GM18517 (cell line): Measurements from ENCODE around the gene SLC39A9.
"Not testable (repeated sequence)": the region's sequence is repeated elsewhere in the genome, so short reads cannot be mapped to it uniquely, and the experiment has no call there.

Experiments used
- ATAC-seq: cut with Tn5 transposase; IDR thresholded peaks from one replicate; pipeline ENCODE4 v1.9.1; 2021; ENCODE audit warnings: mild to moderate bottlenecking, moderate library complexity; ENCODE audit not compliant: unreplicated experiment

SLC39A9 gene

DNA sequence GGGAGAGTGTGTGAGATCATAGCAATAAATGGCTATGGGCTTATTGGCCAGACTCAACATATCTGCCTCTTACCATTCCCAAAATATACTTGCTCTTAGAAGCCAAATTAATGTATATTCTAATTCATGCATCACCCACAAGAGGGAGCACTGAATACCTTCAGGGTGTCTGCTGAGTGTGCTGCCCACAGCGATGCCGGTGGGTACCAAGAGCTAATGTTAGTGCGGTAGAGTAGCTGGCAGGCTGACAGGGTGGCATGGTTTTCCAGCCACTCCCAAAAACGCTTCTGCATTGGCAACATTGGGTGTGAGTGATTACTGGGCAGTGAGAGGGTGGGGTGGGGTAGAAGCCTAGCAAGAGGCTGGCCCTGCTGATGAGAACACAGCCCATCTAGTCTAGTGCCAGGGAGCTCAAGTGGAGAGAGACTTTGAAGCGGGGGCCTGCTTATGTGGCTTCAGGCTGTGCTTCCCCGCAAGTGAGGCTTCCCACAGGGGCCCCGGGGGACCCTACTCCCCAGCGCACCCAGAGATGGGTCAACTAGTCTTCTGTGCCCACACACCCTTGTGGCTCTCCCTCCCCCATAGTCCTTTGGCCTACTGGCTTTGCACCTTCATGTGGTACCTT lies 76.8 kb downstream of the SLC39A9 start:
- no peak for ATAC-seq

DNA sequence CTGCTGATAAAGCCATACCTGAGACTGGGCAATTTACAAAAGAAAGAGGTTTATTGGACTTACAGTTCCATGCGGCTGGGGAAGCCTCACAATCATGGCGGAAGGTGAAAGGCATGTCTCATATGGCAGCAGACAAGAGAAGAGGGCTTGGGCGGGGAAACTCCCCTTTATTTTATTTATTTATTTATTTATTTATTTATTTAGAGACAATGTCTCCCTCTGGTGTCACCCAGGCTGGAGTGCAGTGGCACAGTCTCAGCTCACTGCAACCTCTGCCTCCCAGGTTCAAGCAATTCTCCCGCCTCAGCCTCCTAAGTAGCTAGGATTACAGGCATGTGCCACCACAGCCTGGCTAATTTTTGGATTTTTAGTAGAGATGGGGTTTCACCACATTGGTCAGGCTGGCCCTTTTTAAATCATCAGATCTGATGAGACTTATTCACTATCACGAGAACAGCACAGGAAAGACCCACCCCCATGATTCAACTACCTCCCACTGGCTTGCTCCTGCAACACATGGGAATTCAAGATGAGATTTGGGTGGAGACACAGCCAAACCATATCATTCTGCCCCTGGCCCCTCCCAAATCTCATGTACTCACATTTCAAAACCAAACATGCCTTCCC lies 78.4 kb downstream of the SLC39A9 start:
- not testable (repeated sequence) for ATAC-seq

DNA sequence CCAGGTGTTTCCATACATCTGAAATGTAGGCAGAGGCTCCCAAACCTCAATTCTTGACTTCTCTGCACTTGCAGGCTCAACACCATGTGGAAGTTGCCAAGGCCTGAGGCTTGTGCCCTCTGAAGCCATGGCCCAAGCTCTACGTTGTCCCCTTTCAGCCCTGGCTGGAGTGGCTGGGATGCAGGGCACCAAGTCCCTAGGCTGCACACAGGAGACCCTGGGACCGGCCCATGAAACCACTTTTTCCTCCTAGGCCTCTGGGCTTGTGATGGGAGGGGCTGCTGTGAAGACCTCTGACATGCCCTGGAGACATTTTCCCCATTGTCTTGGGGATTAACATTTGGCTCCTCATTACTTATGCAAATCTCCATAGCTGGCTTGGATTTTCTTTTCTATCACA lies 79.6 kb downstream of the SLC39A9 start:
- ATAC-seq: not testable (repeated sequence)

DNA sequence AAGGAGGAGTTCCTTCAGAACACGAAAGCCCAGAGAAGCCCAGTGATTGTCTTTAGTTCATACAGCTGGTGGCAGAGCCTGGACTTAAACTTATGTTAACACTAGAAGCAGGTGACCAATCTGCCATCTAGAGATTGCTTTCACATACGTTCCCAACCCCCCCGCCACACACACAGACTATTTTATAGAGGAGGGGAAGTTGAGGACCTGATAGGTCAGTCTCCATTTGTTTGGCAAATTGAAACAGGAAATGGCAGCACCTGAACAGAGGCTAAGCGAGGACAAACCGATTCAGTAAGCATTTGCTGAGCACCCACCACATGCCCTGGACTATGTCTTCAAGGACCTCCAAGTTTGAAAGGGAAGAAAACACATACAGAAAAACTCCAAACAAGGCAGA lies 81.2 kb downstream of the SLC39A9 start:
- no peak for ATAC-seq

DNA sequence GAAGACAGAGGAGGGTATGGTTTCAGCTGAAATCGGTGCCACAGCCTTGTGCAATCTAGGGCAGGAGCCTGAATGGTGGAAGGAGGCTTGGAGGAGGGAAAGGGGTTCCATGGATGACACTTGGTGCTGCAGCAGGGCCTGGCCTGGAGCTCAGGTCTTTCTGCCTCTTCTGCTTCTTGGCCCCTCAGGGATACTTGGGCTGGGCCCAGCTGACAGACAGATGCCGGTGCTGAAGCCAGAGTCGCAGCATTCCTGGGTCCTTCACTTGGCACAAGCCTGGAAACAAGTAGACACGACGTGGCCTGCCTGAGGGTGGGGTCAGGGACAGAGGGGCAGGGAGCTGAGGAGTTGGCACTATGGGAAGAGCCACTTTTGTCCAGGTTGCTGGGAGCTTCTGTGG lies 81.6 kb downstream of the SLC39A9 start:
- ATAC-seq: no peak

DNA sequence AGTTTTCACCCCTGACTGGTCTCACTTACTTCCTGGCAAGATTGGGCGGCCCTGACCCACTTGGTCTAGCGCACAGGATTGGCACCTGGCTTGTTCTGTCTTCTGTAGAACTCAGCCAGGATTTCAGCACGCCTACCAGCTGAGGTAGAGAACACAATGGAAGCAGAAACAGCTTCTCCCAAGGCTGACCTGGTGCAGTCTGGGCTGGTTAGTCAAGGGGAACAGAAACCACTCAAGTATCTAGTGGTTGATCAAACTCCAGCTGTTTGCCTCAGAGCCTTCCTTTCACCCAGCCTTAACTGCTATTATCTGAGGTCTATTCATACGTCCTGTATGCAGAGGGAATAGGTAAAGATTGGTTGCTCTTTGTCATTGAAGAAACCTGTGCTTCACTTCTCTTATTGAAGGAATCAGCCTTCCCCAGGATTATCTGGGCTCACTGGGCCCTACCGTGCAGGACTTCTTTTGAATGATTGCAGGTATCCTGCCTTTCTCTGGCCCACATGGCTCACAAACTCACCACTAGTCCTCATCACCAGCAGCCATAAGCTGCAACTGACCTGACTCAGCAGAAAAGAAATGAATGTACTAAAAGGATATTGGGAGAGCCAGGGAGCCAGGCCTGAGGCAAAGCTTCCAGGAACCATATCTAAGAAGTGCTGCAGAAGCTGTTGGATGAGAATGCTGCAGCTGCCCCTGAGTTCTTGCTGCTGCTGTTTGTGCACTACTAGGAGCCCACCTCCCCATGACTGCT lies 83.5 kb downstream of the SLC39A9 start:
- peak; percentile 85 for ATAC-seq

DNA sequence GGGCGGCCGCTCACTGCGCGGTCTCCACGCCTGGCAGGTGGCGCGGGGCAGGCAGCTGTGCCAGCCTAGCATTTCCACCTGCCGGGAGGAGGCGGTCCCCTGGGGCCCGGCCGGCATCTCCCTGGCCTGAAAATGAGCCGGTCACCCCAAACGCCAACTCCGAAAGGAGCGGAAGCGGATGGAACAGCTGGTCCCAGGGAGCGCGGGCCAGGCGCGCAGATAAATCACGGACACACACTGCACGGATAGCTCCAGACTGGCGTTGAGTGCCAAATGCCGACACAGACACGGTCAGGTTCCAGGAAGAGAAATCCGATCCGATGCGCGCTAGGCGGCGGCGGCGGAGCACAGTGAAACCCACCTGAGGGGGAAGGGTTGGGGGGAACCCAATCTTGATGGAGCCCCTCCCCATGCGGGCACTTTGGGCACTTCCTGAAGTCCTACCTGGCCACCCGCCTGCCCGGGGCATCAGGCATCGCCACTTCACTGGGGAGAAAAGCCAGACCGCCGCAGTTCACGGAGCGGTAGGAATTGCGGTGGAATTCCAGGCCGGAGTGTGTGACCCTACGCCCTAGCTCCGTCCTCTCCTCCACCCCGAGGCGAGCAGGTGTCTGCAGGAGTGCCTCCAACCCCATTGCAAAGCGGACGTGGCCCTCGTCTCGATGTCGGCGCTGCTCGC lies 85.4 kb downstream of the SLC39A9 start:
- no peak for ATAC-seq

DNA sequence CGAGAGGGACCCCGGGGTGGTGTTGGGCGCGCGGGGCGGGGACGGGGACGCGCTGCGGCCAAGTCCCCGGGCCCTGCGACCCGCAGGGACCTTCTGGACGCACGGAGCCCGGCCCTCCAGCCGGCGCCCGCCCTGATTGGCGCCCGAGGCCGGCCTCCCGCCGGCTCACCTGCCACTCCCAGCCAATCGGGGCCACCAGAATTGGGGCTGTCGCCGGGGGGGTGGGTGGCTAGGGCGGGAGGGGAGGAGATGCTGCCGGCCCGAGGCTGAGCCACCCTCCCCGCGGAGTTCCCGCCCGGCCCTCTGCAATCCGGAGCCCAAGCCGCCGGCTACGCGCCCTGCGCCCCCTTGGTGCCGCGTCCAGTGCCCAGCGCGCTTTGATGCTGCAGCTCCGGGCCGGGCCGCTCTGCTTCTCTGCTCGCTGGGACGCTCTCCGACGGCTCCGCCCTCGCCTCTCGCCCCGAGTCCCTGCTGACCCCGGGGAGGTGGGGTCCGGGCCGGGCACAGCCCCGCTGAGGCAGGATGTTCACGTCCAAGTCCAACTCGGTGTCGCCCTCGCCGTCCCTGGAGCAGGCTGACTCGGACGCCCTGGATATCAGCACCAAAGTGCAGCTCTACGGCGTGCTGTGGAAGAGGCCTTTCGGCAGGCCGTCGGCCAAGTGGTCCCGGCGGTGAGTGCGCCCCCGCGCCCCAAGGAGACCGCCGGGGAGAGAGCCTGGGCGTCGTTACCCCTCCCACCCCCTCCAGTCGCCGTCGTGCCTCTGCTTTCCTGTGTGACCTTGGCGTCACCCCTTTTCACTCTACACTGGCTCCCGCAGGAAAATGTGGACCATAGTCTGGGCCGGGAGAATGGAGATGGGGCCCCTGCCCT lies 86.2 kb downstream of the SLC39A9 start, which contains the start of gene PLEKHD1:
PLEKHD1 (plus strand) TSS at position 285 of the 871 bp plus-strand sequence; CDS start at position 523, 238 bp downstream.
- no peak for ATAC-seq

DNA sequence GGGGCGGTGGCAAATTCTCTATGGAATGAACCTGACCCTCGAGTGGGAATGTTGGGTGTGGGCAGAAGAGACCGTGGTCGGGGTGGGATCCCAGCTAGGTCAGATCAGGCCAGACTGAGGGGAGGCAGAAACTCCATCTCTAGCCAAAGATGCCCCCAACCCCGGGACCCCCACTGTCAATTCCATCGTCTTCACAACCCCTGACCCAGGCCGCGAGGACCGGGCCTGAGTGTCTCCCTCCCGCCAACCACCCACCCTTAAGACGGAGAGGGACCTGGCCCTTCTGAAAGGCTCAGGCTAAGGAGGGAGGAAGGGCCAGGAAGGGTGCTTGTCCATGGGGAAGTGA lies 86.8 kb downstream of the SLC39A9 start:
- ATAC-seq: no peak

DNA sequence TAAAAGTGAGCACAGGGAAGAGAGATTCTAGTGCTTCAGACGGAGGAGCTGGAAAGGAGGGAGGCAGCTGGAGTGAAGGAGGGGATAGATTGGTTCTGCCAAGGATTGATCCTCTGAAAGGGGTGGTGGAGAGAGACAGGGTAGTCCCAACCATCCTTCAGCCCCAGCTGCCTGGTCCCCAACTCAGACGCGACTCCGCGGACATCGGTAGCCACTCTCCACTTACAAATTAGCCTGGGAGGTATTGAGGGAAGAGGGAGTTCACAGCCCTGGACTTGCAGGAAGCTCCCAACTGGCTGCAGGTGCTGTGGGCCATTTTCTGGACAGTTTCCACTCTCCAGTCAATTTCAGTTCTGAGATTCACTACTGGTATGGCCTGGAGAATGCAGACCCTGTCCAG lies 87.2 kb downstream of the SLC39A9 start:
- ATAC-seq: no peak

DNA sequence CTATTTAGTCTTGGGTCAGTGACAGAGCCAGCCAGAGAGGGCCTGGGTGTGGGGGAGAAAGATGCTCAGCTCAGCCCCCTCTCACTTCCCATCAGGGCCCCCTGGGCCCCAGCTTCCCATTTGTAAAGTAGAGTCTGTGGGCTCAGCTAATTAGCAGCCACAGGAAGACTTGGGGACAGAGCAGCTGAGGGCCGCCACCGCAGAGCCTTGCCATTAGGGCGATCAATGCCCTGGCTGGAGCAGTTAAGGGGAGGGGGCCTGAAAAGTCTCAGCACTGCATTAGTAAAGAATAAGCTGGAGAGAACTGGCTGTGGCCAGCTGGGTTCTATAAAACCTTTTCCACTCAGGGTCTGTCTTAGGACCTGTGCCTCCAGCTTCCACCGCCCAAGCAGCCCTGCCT lies 88.7 kb downstream of the SLC39A9 start:
- no peak for ATAC-seq

DNA sequence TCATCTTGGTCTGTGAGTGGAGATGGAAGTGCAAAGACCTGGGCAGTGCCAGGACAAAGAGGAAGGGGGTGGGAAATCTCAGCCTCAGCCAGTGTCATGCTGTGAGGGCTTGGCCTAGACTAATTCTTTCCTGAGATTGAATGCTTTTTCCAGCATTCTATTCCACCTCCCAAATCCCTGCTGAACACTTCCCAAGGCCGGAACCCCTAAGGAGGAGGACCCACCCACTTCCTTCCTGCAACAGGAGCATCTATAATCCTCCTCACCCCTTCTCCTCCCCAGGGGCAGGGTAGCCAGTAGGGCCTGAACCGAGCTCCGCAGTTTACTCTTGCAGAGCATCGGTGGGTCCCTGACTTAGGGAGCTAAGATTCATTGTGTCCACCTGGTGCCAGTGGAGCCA lies 89.3 kb downstream of the SLC39A9 start:
- ATAC-seq: no peak

DNA sequence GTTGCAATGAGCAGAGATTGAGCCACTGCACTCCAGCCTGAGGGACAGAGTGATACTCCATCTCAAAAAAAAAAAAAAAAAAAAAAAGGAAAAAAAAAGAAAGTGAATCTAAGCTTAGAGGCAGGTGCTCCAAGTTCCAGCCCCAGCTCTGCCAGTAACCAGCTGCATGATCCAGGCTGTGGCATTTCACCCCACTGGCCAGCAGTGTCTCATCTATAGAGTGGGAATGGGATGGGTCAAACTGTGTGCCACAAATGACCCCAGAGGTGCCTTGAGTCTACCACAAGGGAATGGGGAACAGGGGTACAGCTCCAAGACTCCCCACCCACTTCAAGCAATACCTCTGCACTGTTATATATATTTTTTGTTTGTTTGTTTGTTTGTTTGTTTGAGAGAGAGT lies 91.0 kb downstream of the SLC39A9 start:
- ATAC-seq: no peak

DNA sequence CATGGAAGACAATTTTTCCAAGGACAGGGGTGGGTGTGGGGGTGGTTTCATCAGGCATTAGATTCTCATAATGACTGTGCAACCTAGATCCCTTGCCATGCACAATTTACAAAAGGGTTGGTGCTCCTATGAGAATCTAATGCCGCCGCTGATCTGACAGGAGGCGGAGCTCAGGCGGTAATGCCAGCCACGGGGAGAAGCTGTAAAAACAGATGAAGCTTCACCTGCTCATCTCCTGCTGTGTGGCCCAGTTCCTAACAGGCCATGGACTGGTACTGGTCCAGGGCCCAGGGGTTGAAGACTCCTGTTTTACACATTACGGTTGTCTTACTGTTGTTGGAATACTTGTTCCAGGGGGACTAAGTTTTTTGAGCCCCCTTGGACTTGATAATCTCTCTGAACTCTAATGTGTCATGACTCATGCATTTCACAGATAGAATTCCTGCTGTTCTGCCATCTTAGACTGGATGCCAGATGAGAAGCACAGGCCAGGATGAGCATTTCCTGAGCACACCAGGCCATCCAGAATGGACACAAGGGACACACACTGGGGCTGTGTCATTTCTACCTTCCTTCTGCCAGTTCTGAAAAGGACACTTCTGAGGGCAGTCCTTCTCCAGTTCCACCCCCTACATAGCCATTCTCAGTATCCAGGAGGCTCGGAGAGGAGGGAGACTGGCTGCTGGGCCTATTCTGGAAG lies 91.9 kb downstream of the SLC39A9 start:
- ATAC-seq: no peak

DNA sequence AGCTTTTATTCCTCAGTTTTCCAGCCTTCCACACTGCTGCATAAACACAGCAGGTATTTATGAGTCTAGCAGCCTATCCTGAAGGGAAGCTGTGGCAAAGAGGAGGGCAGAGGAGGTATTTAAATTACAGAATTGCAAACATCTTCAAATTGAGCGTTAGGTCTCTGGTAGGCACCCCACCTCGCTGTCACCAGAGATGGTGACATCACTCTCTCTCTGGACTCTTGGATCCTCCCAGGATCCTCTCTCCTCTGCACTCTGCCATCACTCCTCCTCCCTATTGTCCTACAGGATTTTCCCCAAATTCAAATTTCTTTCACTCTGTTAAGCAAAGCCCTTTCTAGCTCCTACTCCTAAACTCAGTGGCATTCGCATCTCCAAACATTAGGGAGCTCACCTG lies 92.7 kb downstream of the SLC39A9 start:
- no peak for ATAC-seq

DNA sequence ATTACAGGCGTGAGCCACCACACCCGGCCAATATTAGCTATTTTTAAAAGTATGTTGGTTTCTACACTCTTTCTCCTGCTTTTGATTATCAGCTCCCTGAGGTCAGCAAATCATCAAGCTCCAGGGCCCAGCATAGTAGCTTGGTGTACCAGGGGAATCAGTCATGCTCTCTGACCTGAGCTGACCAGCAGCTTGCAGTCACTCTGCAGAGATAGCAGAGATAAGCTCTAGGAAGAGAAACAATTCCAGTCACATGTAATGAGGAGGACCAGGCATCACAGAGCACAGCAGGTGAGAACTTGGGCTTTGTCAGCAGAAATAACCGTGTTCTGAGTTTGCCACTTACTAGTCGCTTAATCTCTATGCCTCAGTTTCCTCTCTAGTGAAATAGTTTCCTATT lies 94.5 kb downstream of the SLC39A9 start:
- no peak for ATAC-seq

DNA sequence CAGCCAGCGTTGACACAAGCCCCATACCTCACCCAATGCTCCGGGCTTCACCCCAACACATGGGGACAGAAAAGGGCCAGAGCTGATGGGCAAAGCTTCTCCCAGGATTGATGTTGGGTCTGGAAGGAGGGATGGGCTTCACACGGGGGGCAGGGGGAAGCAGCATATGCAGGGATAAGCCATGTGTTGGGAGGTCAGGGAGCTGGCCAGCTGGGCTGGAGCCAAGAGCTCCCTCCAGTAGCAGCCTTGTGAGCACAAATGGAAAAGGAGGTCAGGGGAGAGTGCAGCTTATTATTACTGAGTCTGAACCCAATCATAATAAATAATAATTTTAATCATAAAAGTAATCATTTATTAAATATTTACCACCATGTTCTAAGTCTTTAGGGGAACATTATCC lies 95.3 kb downstream of the SLC39A9 start:
- no peak for ATAC-seq

DNA sequence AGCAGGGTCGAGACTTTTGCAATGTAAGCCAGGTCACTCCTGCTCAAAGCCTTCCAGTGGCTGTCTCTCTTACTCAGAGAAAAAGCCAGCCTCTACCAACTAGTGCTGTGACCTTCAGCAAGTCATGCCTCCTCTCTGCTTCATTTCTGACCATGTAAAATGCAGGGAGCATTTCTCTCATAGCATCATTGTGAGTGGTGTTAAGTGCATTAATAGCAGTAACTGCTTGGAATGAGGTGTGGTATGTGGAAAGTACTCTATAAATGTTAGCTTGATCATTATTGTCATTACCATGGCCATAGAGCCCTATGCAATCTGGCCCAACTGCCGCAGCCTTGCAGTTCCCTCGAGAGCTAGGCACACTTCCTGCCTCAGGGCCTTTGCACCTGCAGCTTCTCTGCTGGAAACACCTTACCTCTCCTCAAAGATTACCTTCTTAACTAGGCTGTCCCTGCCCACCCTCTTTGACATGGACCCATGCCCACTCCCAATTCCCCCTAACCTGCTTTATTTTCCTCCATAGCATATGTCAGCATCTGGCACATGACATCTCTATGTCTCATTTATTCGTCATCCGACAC lies 96.9 kb downstream of the SLC39A9 start:
- no peak for ATAC-seq

DNA sequence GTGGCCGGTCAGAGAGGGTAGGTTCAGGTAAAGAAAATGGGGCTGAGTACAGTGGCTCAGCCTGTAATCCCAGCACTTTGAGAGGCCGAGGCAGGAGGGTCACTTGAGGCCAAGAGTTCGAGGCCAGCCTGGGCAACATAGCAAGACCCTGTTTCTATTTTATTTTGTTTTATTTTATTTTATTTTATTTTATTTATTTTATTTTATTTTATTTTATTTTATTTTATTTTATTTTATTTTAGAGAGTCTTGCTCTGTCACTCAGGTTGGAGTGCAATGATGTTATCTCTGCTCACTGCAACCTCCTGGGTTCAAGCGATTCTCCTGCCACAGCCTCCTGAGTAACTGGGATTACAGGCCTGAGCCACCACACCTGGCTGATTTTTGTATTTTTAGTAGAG lies 99.4 kb downstream of the SLC39A9 start:
- ATAC-seq: not testable (repeated sequence)

DNA sequence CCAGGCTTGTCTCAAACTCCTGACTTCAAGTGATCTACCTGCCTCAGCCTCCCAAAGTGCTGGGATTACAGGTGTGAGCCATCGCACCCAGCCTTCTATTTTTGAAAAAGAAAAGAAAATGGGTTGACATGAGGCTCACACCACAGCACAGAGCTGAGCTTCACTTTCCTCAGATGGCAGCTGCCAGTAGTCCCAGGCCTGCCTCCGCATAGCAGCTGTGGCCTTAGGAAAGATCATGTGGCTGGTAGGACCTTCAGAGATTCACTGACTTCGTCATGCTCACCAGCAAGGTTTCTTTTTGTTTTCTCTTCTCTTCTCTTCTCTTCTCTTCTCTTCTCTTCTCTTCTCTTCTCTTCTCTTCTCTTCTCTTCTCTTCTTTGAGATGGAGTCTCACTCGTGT lies 99.8 kb downstream of the SLC39A9 start:
- ATAC-seq: not testable (repeated sequence)
